Mucosa of descending colon (tissue), 3 donors: Measurements from ENCODE around the gene SLC12A6. TPM values are rescaled to one million over a fixed set of nuclear protein-coding genes. Genes with fewer than 3 reads are reported as not detected.

Experiments used
- ATAC-seq: fragments of 200-7000 bp; cut with Tn5 transposase; one replicate; pipeline ENCODE4 v1.9.1; 2020; ENCODE audit warnings: mild to moderate bottlenecking, moderate library complexity
- DNase-seq, 3 donors: peaks; one replicate each; pipeline ENCODE4 v3.0.0-alpha.2; 2020
- H3K36me3 ChIP-seq: fragments of 200-600 bp; one replicate; pipeline ENCODE4 v1.8.0; 2021; ENCODE audit warnings: low read depth, mild to moderate bottlenecking
- H3K4me1 ChIP-seq: fragments of 200-600 bp; one replicate; pipeline ENCODE4 v1.8.0; 2021; ENCODE audit warnings: low read depth, mild to moderate bottlenecking
- H3K4me3 ChIP-seq: fragments of 200-600 bp; one replicate; pipeline ENCODE4 v1.8.0; 2021; ENCODE audit warnings: mild to moderate bottlenecking
- H3K9me3 ChIP-seq: fragments of 200-600 bp; one replicate; pipeline ENCODE4 v1.8.0; 2021; ENCODE audit warnings: mild to moderate bottlenecking
- intact Hi-C, 2 donors: fragments of 100-400 bp; cut with DNase I in 1 of 2; cut with micrococcal nuclease in 1 of 2; formaldehyde crosslinking; loops; one replicate each; pipeline versions ENCODE4 v1.11.0 to v1.11.1; 2022; cut with DNase I, micrococcal nuclease
- total RNA-seq, 3 donors: library from RNA; stranded (reverse); fragmentation: NEBNext Ultra II Directional in 2 of 3; extraction: Animal tissue kit (Norgen Biotek cat#: 25700) in 2 of 3; gene quantifications; one replicate each; pipeline versions ENCODE4 v1.2.1 to v1.2.4, GENCODE V29; 2021 to 2023
- TF ChIP-seq, protein P1 (sequence below): fragments of 200-600 bp; IDR thresholded peaks from one replicate; pipeline ENCODE4 v1.8.0; 2022; ENCODE audit warnings: antibody characterized with exemption, mild to moderate bottlenecking
- donor health status: DM: no; HTN: no; CAD: no; lungs with moderate emphysema.
- donor health status: DM: no; HTN: no; CAD: no.
- donor health status: DM: no; HTN: yes; CAD: no.

Gene SLC12A6
- total RNA-seq, 3 donors from 2014 or later, result 17.7 to 26.2 (median 23.2) TPM

DNA sequence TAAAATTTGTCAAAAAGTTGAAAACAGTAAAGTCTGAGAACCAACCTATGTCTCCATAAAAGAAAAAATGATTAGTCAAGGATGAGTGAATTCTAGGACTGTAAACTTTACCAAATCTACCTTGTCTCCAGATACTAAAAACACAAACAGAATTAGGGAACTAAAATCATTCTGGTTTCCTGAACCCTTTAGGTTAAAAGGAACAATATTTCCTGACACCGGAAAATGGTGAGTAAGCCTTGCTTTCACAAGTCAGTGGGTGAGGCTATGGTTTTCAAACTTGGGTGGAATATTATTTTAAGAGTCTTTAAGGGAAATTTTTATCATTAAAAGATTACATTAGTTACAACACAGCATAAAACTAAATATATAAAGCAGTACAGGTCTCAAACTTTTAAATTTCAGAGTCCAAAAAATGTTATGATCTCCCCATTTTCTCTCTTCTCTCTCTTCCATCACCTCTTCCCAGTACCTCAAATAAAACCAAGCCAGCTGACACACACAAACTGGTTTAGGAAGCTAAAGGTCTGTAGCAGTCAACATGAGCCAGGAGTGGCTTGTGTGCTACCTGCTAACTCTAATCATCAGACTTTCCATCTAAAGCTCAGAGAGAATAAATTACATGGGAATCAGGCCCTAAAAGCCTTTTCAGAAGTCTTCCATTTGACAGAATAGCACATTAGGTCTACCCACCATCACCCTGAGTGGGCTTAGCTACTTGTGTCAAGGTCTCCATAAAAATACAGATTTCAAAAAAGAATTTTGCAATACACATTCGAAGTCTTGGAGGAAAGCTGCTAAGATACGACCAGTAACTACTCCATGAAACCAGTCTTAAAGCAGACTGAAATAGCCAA, 2.2 kb downstream of the SLC12A6 start:
- intact Hi-C loops, result no loop called here
- Histone ChIP-seq H3K4me1 (peaks cover 6% of the 10 kb centered on the region), H3K9me3 (no peaks in the 10 kb centered on the region), H3K36me3 (no peaks in the 10 kb centered on the region), H3K4me3 (no peak overlapping the region)
- TF ChIP-seq, protein P1, sequence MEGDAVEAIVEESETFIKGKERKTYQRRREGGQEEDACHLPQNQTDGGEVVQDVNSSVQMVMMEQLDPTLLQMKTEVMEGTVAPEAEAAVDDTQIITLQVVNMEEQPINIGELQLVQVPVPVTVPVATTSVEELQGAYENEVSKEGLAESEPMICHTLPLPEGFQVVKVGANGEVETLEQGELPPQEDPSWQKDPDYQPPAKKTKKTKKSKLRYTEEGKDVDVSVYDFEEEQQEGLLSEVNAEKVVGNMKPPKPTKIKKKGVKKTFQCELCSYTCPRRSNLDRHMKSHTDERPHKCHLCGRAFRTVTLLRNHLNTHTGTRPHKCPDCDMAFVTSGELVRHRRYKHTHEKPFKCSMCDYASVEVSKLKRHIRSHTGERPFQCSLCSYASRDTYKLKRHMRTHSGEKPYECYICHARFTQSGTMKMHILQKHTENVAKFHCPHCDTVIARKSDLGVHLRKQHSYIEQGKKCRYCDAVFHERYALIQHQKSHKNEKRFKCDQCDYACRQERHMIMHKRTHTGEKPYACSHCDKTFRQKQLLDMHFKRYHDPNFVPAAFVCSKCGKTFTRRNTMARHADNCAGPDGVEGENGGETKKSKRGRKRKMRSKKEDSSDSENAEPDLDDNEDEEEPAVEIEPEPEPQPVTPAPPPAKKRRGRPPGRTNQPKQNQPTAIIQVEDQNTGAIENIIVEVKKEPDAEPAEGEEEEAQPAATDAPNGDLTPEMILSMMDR, result no peak
- ATAC-seq (no peak), DNase-seq (no peak)

DNA sequence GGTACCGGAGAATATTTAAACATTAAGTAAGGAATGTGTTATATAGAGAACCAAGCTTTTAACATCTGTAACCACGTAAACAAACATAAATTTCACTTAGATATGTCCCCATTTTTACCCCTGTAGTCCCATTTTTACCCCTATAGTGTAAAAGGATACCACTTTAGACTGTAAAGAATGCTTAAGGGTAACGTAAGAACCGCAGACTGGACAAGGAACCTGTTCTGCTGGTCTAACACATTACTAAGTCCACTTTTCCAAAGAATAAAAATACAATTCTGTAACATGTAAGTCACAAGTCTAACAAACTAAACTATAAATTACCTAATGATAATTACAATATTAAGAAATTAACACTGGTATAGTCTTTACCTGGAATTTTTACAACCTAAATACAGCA, 2.9 kb downstream of the SLC12A6 start:
- TF ChIP-seq, protein P1, result no peak
- Histone ChIP-seq H3K4me3 (no peak overlapping the region), H3K36me3 (no peaks in the 10 kb centered on the region), H3K4me1 (peaks cover 6% of the 10 kb centered on the region), H3K9me3 (no peaks in the 10 kb centered on the region)
- DNase-seq (no peak), ATAC-seq (no peak)
- intact Hi-C loops, result no loop called here

DNA sequence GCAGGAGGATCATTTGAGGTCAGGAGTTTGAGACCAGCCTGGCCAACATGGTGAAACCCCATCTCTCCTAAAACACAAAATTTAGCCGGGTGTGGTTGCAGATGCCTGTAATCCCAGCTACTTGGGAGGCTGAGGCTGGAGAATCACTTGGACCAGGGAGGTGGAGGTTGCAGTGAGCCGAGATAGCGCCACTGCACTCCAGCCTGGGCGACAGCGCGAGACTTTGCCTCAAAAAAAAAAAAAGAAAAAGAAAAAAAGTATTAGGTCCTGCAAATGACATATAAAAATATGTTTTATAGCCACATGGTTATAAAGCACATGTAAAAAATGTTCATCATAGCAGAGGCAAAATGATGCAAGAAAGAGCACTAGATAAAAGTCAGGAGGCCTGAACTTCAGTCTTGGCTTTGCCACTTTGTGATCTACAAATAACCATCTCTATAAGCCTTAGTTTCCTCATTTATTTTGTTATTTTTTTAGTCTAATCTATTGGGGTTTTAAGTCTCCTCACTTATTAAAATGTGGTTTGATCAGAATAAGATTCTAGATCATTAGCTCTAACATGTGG, 4.9 kb downstream of the SLC12A6 start:
- H3K4me1 ChIP-seq, result peaks cover 6% of the 10 kb centered on the region
- H3K4me3 ChIP-seq, result no peak overlapping the region
- intact Hi-C loops, result no loop called here

DNA sequence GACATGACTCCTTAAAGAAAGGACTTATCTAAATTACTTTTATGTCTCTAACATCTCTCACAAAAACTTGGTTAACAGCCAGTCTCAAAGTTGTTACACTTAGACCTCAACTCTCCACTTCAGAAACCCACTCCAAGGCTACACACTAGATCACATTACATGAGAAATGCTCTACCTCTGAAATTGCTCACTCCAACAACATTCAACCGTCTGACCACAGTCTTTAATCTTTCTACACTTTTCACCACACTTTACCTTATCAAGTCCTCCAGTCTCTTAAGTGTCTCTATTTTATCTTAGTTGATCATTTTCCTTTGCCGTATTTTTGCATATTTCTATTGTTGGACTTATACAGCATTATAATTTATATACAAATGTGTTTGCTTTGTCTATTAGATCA, 5.8 kb downstream of the SLC12A6 start:
- intact Hi-C loops, result no loop called here
- TF ChIP-seq, protein P1, result no peak
- no peaks in the 10 kb centered on the region for H3K36me3 ChIP-seq
- no peak overlapping the region for H3K4me3 ChIP-seq
- no peaks in the 10 kb centered on the region for H3K9me3 ChIP-seq
- peak; percentile 18 for ATAC-seq
- peaks cover 3% of the 10 kb centered on the region for H3K4me1 ChIP-seq
- no peak for DNase-seq

More for the DNA sequence above, 4.9 kb downstream of the SLC12A6 start:
- Histone ChIP-seq H3K36me3 (no peaks in the 10 kb centered on the region), H3K9me3 (no peaks in the 10 kb centered on the region)
- no peak for ATAC-seq
- DNase-seq, result no peak
- TF ChIP-seq, protein P1, result no peak

DNA sequence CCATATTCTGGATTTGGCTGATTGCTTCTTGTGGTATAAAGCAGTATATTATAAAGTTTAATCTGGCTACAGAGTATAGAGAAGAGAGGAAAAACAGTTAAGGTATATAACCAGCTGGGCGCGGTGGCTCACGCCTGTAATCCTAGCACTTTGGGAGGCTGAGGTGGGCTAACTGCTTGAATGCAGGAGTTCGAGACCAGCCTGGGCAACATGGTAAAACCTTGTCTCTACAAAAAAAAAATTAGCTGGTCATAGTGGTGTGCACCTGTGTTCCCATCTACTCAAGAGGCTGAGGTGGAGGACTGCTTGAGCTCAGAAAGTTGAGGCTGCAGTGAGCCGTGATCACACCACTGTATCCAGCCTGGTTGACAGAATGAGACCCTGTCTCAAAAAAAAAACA, 7.3 kb downstream of the SLC12A6 start:
- DNase-seq (no peak), ATAC-seq (no peak)
- no peaks in the 10 kb centered on the region for H3K4me1 ChIP-seq
- intact Hi-C loops, result no loop called here
- TF ChIP-seq, protein P1, result no peak
- H3K4me3 ChIP-seq, result no peak overlapping the region
- no peaks in the 10 kb centered on the region for H3K36me3 ChIP-seq
- no peaks in the 10 kb centered on the region for H3K9me3 ChIP-seq
